Sigmoid colon (tissue), 4 donors: ENCODE results near the gene TEX44.

Source experiments
- EP300 ChIP-seq, 4 donors: sonication (generic); formaldehyde crosslinking; IDR thresholded peaks; one replicate each; pipeline ENCODE4 v1.6.1; 2017; ENCODE audit warnings: antibody characterized with exemption in 4 of 4
- POLR2A ChIP-seq, 2 donors: fragments of 450-650 bp; IDR thresholded peaks; one replicate each; pipeline ENCODE4 v1.6.1; 2016; ENCODE audit warnings: antibody characterized with exemption in 2 of 2, mild to moderate bottlenecking in 2 of 2, moderate library complexity in 2 of 2

DNA sequence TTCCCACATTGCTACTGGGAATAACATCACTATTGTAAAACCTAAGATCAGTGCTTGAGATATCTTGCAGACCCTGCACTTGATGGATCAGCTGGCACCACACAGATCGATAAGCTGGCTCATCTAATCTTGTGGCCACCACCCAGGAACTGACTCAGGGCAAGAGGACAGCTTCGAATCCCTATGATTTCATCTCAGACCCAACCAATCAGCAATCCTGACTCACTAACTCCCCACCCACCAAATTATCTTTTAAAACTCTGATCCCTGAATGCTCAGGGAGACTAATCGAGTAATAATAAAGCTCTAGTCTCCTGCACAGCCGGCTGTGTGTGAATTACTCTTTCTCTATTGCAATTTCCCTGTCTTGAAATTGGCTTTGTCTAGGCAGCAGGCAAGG is 11.3 kb upstream of the TEX44 start:
- TF ChIP-seq EP300 (IDR thresholded peaks at IDR 0.05): no peak
- no peak for TF ChIP-seq POLR2A (IDR thresholded peaks at IDR 0.05)
